Measurements from ENCODE around the gene GABRD.

The GABRD gene

GRCh38 chr1:2056955-2057590, 37.9 kb downstream of the GABRD start:
- DNase-seq: no peak

- no peak for DNase-seq
These were observed 40.3 kb downstream of the GABRD start for GRCh38 chr1:2059290-2059953.

- no peak for DNase-seq
These were observed 40.9 kb downstream of the GABRD start for GRCh38 chr1:2060072-2060471.

- no peak for DNase-seq
These were observed 41.4 kb downstream of the GABRD start for GRCh38 chr1:2060535-2060934.

GRCh38 chr1:2061065-2061778, 42.1 kb downstream of the GABRD start:
- no peak for DNase-seq

- DNase-seq: no peak
These were observed 46.6 kb downstream of the GABRD start for GRCh38 chr1:2065699-2066098.

GRCh38 chr1:2067393-2067792, 48.2 kb downstream of the GABRD start:
- DNase-seq: no peak

GRCh38 chr1:2067981-2068380, 48.8 kb downstream of the GABRD start:
- no peak for DNase-seq

- DNase-seq: no peak
These were observed 49.8 kb downstream of the GABRD start for GRCh38 chr1:2068951-2069350.

- DNase-seq: no peak
These were observed 50.9 kb downstream of the GABRD start for GRCh38 chr1:2070016-2070415.

GRCh38 chr1:2070800-2071530, 51.8 kb downstream of the GABRD start:
- DNase-seq: no peak

- DNase-seq: peak; percentile 54 to 78
These were observed 53.1 kb downstream of the GABRD start for GRCh38 chr1:2072109-2072806.

GRCh38 chr1:2072891-2073290, 53.7 kb downstream of the GABRD start:
- no peak for DNase-seq

- DNase-seq: peak; percentile 48 to 83
These were observed 54.5 kb downstream of the GABRD start for GRCh38 chr1:2073382-2074230.

- DNase-seq: peak in 1 of 2 experiments; percentile 36
These were observed 55.3 kb downstream of the GABRD start for GRCh38 chr1:2074396-2074795.

GRCh38 chr1:2074944-2075740, 56.0 kb downstream of the GABRD start:
- no peak for DNase-seq

- no peak for DNase-seq
These were observed 57.7 kb downstream of the GABRD start for GRCh38 chr1:2076826-2077225.

GRCh38 chr1:2078170-2078569, 59.0 kb downstream of the GABRD start:
- DNase-seq: no peak

- no peak for DNase-seq
These were observed 60.4 kb downstream of the GABRD start for GRCh38 chr1:2079396-2080085.

GRCh38 chr1:2080140-2080539, 61.0 kb downstream of the GABRD start:
- DNase-seq: no peak

All from NCI-H526 (cell line).